ENCODE results near the gene RRP7A. TPM values are rescaled to one million over a fixed set of nuclear protein-coding genes. Genes with fewer than 3 reads are reported as not detected.
"Not testable (repeated sequence)": the region's sequence is repeated elsewhere in the genome, so short reads cannot be mapped to it uniquely, and the experiment has no call there.

Gene RRP7A
- polyA plus RNA-seq, 3 donors = 26.5 to 48.8 (median 34.5) TPM

GRCh38 chr22:42544686-42545085 lies 25.1 kb upstream of the RRP7A start:
- no peak for DNase-seq

GRCh38 chr22:42539236-42539771 lies 19.7 kb upstream of the RRP7A start:
- not testable (repeated sequence) for DNase-seq

DNA sequence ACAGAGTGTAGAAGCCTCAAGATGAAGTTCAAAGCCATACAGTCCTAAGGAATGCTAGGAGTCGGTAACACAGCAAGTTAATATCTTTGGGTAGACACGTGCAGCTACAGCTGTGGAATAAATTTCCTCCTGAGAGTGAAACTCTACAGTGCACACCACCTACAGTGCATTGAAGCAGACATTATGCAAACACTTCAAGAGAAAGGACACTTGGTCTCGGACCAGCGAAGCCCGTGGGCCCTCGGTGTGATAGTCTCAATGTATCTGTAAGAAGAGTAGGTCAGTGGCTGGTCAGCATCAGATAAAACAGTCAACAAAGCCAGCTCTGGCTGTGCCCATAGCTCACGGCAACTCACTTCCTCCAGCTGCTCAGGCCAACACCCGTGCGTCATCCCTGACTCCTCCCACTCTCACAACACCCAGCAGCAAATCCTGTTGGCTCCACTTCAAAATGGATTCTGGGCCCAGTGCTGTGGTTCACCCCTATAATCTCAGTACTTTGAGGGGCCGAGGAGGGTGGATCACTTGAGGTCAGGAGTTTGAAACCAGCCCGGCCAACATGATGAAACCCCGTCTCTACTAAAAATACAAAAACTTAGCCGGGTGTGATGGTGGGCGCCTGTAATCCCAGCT lies 17.7 kb upstream of the RRP7A start:
- not testable (repeated sequence) for DNase-seq

- not testable (repeated sequence) for DNase-seq
Observed at GRCh38 chr22:42536634-42537033, 17.0 kb upstream of the RRP7A start.

DNA sequence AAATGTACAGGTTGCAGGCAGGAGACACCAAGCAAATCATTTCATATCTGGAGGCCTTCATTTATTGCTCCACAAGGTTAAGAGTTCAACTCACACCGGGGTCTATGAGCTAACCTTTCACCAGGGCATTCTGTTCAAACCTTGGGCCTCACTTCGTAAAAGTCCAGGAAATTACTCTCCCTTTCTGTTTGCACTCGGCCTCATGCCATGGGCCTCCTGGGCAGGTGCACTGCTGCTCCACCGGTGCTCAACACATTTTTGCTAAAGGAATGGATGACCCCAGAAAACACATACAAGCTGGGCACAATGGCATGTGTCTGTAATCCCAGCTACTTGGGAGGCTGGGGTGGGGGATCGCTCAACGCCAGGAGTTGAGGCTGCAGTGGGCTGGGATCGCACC lies 16.6 kb upstream of the RRP7A start:
- DNase-seq = no peak

DNA sequence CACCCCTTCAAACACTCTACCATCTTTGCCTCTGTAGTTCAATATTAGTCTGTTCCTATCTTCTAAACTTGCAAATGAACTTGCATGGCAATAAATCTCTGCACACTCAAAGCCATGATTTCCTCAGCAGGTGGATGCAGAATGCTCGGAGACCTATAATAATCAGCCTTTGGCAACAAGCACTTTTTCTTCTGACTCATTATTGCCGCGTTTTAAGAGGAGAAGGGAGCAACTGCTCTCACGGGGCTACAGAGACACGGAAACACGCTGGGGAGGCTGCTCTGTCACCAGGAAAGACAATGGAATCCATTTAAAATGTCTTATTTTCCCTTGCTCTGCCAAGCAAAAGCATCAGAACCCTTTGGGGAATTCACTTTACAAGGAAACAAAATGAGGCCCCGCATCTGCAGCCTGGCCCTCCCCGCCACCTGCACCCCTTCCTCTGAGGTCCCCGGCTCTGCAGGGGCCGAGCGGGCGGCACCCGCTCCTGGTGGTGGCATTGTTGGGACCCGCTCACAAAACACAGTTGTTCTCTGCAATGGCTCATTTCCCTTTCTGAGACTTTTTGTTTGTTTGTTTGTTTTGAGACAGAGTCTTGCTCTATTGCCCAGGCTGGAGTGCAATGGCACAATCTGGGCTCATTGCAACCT lies 15.6 kb upstream of the RRP7A start:
- DNase-seq = not testable (repeated sequence)

DNA sequence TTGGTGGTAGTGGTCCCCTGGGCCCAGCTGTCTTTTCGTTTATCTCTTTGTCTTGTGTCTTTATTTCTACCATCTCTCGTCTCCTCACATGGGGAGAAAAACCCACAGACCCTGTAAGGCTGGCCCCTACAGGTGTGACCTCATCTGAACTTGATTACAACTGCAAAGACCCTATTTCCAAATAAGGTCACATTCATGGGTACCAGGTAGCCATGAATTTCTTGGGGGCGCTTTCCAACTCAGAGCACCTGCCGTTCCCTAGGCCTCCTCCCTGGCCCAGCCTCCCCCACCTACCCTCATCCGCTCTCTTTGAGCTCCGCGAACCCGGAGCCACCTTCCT lies 14.0 kb upstream of the RRP7A start:
- no peak for DNase-seq

- DNase-seq = not testable (repeated sequence)
Observed at GRCh38 chr22:42531401-42532084, 11.9 kb upstream of the RRP7A start.

- DNase-seq = not testable (repeated sequence)
Observed at GRCh38 chr22:42529435-42529834, 9.8 kb upstream of the RRP7A start.

GRCh38 chr22:42528591-42529307 lies 9.2 kb upstream of the RRP7A start:
- DNase-seq = no peak

DNA sequence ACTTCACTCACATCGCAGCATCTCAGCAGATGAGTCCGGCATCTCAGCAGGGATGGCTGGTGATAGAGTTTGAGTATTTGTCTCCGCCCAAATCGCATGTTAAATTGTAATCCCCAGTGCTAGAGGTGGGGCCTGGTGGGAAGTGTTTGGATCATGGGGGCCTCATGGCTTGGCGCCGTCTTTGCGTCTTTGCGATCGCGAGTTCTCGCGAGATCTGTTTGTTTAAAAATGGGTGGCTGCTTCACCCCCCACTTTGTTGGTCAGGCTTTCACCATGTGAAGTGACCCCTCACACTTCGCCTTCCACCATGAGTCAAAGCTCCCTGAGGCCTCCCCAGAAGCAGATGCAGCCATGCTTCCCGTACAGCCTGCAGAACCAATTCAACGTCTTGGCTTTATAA lies 3.0 kb upstream of the RRP7A start:
- DNase-seq = no peak

GRCh38 chr22:42521228-42521546 lies 1.6 kb upstream of the RRP7A start:
- no peak for DNase-seq

GRCh38 chr22:42518638-42519524 lies 715 bp downstream of the RRP7A start:
- not testable (repeated sequence) for DNase-seq

GRCh38 chr22:42517103-42517502 lies 2.5 kb downstream of the RRP7A start:
- not testable (repeated sequence) for DNase-seq

DNA sequence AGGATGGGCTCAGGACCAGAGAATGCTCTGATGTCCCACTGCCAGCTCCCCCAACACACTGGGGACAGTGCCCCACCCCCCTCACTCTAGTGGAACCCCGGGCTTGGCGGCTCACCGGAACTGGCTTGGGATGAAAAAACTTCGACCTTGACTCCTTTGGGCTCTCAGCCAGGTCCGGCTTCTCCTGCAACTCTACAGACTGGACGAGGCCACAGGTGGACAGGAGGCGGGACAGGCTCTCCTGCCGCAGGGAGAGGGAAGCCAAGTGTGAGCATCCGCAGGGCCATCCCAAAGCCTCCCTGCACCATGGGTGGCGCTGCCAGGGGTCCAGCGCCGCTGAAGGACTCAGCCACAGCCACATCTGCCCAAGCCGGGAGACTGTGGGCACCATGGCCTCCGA lies 3.7 kb downstream of the RRP7A start:
- DNase-seq = no peak

DNA sequence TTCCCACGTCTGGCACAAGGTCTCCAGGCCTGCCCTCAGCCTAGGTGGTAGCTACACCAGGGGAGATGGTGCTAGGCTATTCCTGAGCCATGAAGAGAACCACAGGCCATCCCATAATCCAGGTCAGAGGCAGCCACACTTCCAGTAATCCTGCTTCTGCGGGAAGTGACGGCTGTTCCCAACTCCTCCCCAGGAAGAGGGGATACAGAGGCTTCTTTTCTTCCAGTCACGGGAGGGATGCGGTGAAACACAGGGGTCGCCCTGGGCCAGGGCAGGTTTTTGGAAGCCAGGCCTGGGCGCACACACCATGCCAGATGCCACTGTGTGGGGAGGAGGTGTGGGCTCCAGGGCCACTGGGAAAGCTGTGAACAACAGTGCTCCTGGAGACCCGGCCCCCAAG lies 4.3 kb downstream of the RRP7A start:
- DNase-seq = not testable (repeated sequence)

DNA sequence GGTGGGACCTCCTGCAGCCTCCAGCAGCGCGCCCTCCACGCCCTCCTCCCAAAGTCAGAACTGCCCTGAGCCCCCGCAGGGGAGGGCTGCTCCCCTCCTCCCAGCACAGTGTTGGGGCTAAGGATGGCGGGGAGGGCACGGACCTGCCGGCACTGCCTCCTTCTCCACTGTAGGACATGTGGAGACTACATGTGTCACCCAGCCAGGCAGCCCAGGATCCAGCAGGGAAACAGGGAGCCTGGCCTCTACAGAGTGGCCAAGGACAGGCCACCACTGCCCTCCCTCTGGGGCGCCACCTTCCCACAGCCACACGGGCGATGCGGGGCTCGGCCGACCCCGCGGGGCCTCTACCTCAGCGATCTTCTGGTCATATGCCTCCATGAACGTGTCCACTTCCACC lies 5.3 kb downstream of the RRP7A start:
- DNase-seq = not testable (repeated sequence)

DNA sequence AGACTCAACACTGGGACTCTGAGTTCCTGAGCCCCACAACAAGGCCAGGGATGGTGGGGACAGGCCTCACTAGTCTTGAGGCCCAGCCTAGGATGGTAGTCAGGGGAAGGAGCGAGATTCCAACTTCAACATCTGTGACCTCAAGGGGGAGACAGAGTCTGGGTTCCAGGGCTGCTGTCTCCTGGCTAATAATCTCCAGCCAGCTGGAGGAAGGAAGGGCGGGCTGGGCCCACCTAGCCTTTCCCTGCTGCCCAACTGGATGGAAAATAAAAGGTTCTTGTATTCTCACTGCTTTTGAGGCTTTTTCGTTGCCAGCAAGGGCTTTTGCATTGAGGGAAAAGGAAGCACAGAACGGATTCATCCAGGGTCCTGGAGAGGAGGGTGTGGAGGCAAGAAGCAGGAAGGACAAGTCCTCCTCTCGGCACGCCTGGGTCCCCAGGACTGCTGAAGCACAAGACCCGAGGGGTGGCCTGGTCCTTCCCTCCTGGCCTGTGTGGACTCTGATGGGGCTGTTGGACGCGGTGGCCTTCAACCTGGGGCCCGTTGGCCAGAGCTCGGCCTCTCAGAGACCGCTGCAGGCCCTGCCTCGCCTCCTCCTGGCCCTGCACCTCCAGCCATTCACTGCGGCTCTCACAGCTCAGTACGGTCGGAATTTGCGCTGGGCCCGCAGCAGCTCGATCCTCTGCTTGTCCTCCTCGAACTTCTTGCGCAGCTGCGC lies 7.2 kb downstream of the RRP7A start:
- not testable (repeated sequence) for DNase-seq

- DNase-seq = no peak
Observed at GRCh38 chr22:42511401-42511891, 8.2 kb downstream of the RRP7A start.

GRCh38 chr22:42509548-42509947 lies 10.0 kb downstream of the RRP7A start:
- no peak for DNase-seq

DNA sequence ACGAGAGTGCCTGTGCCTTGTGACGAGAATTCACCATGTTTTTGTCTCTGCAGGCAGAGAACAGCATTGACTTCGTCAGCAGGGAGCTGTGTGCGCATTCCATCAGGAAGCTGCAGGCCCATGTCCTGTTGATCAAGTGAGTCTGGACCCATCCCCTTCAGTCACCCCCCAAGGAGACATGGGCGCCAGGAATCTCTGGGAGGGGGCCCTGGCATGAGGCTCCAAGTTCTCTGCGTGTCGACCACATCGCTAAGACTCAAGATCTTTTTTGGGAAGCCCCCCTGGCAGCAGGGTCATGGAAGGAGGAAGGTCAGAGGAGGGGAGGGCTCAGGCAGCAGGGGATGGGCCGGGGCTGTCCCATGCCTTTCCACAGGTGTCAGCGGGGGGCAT lies 10.6 kb downstream of the RRP7A start:
- DNase-seq = not testable (repeated sequence)
